Effector CD4-positive, alpha-beta T cell (primary cell): Measurements from ENCODE around the gene KDM4D.
"Not testable (repeated sequence)": the region's sequence is repeated elsewhere in the genome, so short reads cannot be mapped to it uniquely, and the experiment has no call there.

Source experiments
- DNase-seq: peaks from one replicate; pipeline ENCODE4 v3.0.0-alpha.2; 2020

The KDM4D gene

DNA sequence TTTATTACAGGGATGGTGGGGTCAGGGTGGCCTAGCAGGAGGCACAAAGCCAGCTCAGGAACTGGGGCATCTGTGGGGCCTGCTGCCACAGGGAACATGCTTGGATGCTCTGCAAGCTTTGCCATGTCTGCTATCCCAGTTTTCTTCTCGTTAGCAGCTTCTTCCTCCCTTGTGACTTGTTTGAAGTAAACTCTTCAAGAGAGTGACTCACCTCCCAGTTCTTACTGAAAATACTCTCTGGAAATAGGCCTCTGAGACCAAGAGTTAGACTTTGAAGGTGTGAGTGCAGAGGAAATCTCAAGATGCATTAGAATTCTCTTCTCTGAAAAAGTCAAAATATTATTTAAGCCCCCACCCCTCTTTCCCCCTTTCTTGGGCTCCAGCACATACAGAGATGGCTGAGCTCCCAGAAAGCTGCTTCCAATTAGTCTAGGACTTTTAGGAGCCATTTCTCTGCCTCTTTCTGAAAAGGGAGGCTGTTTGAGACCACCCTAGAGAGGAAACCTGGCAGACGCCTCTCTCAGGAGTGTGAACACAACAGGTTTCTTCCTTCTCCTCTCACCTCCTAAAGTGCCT, 15.3 kb upstream of the KDM4D start:
- DNase-seq: no peak

DNA sequence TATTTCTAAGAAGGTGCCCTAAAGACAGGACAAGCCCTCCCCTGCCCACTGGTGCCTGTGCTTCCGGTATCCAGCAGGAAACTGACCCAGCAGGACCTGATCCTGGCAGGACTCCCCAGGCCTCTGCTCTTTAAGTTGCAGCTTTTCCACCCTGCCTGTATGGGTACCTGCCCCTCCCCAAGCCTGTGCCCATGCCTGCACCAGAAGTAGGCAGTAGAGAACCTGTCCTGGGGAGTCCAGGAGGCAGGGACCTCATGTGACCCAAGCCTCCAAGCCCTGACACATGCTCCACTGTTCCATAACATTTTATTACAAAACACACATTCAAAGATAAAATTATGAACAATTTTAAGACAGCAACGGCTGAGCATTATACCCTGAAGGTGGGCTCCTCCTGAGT, 14.3 kb upstream of the KDM4D start:
- DNase-seq: no peak

DNA sequence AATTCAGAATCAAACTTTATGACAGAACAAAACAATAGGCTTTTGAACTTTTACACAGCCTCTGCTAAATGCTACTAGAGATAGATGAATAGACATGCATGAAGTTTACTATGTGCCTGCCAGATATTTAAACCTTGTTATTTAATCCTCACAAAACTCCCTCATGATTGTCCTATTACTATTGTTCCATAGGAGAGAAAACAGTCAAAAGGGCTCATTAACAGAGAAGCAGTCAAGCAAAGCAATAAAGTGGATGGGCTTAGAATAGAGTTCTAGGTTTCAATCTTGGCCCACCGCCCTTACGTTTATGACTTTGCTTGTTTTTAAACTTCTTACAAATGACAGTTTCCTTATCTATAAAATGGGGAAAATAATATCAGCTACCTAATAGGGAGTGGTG, 13.0 kb upstream of the KDM4D start:
- no peak for DNase-seq

DNA sequence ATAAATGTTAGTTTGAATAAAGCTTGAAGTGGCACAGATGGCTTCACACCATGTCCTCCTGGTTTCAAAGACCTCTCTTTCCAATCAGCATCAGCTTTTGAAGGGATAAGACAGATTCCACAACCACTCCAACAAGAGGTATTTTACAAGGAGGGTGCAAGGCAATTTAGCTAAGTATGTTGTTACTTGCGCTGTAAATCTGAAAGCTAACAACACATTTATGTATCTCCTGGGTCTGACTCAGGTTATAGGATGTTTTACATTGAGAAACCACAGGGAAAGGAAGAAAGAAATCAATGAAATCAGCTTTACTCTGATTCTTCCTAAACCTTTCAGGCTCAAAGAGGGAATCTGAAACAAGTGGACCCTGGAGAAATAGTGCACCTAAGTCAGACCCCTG, 12.3 kb upstream of the KDM4D start:
- DNase-seq: no peak

DNA sequence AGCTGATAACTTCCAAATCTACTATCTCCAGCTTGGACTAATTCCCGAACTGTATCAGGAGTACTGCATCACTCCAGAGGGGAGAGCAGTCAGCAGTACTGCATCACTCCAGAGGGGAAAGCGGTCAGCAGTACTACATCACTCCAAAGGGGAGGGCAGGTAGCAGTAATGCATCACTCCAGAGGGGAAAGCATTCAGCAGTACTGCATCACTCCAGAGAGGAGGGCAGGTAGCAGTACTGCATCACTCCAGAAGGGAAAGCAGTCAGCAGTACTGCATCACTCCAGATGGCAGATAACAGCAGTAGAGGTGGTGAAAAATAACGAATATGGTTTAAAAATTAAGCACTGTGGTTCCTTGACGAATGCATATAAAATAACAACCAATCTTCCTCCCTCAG, 8.6 kb upstream of the KDM4D start:
- no peak for DNase-seq

DNA sequence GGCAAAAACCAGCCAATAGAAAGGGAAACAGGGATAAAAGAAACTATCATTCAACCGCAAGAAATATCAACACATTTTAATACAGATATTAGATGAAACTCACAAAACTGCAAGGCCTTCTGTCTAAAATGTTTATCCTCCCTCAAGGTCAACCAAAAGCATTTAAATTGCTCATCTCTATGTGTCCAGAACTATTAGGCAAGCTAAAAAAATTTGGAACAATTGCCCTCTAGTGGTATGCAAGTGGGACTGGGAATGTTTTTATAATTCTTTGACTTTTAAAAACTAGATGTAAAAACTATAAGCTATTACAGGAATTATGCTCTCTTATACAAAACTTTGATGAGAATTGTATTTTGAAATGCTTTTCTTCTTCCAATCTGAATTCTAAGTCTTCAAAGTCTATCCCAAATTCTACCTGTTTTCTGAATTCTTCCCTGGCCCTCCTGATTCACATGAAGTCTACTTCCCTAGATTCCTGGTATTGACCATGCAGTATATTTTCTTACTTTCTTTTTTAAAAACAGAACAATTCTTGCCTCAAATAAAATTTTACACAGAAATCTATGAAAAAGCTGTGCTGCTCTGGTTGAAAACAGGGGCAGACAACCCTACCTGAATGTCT, 5.1 kb upstream of the KDM4D start:
- no peak for DNase-seq

DNA sequence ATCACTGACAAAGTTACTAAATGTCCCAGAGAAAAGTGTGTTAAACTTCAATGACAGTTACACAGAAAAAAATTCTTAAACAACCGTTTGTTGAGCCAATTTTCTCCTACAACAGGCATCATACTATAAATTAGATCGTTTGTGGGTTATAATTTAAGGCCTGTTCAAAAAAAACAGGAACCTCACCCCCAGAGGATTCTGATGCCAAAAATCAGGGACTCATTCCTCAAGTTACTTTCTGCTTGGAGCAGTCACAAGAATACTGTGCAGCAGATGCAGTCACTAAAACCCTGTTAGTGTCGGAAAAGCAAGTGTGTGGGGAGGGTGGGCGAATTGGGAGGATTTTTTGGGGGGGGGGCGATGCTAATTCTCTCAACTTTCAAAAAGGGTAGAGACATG, 810 bp upstream of the KDM4D start:
- DNase-seq: no peak

DNA sequence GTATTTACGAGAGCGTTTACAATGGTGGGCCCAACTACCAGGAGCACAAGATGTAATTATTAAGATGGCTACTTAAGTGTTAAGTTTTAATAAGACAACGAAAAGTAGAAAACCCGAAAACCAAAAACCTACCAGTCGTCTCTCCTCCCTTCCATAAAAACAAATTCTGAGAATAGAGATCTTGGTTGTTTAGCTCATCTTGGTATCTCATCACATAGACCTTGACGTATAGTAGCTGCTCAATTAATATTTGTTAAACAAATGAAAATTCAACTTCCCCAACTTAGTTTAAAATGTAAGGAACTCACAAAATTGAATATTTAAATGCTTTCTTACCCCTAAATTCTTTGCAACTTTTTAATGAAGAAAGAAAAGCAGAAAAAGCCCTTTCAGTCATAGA, 669 bp downstream of the KDM4D start:
- DNase-seq: no peak

DNA sequence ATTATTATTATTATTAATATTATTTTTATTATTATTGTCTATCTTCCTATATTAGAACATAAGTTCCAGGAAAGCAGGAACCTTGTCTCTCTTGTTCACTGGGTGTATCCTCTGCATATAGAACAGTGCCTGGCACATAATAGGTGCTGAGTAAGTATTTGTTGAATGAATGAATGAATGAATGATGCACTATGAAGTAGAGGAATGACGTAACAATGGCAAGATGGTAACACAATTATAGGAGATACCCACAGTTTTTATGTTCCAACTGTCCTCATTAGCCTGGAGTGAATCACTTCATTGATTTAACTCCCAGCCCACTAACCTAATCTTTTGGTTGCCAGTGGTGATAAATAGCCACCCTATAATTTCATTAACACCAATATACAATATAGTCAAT, 2.1 kb downstream of the KDM4D start:
- DNase-seq: no peak

DNA sequence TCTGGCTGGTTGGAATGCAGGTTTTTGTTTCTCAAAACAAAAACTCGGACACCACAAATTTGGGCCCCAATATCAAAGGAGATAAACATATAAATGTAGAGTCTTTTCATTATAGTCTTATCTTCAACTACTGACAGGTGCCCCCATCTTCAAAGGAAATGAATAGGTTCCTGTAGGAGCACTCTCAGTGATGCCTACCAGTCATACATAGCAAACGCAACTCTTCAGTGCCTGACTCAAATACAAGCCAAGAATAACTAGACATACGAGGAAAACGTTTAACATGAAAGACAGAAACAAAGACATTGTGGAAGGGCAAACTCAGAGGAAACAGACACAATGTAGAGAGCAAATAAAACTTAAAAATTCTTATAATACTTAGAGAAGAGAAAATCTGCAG, 13.9 kb downstream of the KDM4D start:
- no peak for DNase-seq

DNA sequence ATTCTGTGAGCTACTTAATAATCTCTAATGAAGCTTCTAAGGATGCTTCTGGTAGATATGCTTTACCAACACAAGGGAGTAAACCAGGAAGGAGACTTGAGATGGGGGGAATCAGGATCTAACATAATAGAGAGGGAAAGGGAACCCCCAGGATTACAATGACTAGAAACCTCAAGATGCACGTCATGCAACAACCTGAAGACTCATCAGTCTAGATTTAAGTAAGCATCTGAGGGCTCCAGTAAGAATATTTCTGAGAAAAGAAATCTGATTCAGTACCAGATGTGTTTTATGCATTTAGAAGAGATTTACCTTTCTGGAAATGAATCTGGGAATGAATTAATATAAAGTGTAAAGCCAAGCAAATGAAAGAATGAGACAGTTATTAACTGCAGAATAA, 15.2 kb downstream of the KDM4D start:
- DNase-seq: no peak

DNA sequence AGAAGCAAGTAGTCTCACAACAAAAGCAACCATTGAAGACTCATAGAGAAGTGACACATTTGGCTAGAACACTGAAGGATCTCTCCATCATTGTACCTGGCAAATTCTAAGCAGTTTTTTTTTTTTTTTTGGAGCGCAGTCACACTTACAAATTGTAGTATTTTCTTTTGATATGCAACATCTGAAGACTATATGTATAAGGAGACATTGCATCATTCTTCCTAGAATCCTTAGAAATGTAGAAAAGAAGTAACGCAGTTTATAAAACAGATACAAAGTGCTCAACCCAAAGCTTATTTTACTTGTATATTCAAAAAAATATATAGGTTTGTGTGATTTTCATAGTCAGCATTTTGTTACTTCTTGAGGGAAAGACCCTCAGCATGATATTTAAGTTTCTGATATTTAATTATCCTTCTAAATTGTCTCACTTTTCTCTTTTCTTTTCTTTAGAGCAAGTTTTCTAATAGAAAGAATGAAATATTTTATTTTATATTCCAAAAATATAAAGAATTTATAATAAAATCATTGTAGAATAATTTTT, 20.0 kb downstream of the KDM4D start:
- DNase-seq: no peak

DNA sequence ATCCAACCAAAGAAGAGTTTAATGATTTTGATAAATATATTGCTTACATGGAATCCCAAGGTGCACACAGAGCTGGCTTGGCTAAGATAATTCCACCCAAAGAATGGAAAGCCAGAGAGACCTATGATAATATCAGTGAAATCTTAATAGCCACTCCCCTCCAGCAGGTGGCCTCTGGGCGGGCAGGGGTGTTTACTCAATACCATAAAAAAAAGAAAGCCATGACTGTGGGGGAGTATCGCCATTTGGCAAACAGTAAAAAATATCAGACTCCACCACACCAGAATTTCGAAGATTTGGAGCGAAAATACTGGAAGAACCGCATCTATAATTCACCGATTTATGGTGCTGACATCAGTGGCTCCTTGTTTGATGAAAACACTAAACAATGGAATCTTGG, 23.9 kb downstream of the KDM4D start:
- no peak for DNase-seq

DNA sequence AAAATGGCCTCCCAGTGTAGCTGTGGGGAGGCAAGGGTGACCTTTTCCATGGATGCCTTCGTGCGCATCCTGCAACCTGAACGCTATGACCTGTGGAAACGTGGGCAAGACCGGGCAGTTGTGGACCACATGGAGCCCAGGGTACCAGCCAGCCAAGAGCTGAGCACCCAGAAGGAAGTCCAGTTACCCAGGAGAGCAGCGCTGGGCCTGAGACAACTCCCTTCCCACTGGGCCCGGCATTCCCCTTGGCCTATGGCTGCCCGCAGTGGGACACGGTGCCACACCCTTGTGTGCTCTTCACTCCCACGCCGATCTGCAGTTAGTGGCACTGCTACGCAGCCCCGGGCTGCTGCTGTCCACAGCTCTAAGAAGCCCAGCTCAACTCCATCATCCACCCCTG, 24.8 kb downstream of the KDM4D start:
- DNase-seq: no peak

DNA sequence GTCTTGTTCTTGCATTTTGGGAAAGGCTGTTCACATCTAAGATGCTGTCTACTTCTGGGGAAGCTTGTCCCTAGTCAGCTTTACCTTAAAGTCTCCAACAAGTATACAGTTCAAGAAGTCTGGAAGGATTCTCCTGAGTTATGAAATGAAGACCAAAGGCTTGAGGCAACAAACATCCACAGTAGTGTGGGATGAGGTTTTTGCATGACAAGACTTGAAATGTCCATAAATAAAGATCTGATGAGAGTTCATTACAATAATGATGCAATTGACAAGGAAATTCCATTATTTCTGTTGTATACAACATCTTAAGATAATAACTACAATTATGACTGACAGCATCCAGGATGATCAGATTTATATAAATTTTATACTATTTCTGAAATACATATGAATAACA, 30.2 kb downstream of the KDM4D start:
- no peak for DNase-seq

DNA sequence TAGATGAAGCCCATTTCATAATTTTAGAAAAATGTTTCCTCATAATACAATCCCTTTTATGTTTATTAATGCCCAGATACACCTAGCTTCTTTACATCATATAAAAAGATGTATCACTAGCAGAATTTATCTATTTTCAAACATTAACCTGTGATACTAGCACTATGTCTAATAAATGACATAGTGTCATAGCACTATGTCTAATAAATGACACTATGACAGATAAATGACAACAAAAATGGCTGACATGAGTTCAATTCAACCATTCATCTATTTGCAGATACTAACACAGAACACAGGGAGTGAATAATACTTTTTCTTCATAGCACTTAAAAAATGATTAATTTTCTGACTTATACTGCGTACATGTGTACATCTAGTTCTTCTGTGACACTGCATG, 32.1 kb downstream of the KDM4D start:
- DNase-seq: no peak

DNA sequence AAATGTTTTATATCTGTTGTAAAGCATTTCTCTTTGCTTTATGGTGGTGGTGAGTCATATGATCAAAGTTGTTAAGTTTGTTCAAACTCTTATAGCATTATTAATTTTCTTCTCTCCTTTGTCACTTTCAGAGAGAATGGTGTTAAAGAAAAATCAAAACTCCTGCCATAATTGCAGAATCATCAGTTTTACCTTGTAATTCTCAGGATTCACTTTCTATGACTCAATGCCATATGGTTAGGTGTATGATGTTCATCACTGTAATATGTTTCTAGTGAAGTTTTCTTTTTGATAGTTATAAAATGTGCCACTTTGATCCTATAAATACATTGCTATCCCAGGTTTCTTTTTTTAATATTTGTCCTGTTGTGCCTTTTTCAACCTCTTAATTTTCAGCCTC, 37.9 kb downstream of the KDM4D start:
- DNase-seq: no peak

DNA sequence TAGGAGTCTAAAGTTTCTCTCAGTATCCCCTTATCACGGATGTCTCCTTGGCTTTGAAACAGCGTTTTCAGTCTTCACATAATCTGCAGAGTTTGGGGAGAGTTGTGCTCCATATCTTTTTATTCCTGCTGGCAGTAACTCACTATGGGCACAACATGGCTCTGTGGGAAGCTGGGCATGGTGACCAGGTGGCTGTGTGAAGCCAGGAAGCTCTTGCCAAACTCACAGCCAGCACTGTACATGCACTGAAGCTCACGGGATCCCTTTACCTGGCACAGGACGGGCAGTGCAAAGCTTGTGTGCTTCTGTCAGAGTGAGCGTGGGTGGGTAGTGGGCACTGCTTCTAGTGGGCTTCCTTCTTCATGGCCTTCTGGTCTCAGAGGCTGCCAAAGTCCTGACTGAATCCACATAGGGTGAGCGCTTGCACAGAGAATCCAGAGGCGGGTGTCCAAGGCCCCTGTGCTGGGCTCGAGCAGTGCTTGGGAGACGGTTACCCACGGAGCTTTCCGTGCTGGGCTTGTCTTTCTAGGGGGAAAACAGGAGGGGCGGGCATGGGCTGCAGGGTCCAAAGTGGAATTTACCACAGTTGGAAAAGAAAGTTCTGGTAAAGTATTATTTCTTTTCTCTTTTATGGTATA, 40.8 kb downstream of the KDM4D start:
- DNase-seq: no peak

DNA sequence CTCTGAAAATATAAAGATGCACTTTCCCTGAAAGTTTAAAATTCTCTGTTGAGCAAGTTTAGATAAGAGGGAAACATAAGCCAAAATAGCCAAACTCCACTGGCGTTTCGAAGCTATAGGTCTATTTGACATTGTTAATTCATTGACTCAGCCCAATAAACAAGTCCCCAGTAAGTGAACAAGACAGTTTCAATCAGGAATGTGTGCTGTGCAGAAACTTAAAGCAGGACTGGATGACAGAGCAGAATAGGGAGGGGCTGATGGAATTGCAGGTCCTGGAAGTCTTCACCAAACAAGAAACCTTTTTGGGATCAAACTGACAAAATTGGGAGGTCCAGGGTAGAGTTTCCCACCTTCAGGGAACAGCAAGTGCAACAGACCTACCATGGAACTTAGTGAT, 42.6 kb downstream of the KDM4D start:
- no peak for DNase-seq

DNA sequence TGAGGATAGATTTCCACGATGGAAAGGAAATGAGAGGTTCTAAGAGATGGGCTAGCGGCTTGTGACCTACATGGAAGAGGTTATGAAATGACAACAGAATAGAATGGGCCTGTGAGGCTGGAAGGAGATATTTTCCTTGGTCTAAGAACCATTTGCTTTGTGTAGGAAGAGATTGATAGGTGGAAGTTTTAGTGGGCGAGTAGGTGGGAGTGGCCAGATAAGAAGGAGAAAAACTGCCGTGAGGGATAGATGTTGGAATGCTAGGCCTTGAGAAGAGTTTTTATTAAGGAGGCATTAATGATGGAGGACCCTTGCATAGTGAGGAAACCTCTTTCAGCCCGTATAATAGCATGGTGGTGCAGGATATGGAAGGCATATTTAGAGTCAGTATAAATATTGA, 48.0 kb downstream of the KDM4D start:
- DNase-seq: not testable (repeated sequence)

DNA sequence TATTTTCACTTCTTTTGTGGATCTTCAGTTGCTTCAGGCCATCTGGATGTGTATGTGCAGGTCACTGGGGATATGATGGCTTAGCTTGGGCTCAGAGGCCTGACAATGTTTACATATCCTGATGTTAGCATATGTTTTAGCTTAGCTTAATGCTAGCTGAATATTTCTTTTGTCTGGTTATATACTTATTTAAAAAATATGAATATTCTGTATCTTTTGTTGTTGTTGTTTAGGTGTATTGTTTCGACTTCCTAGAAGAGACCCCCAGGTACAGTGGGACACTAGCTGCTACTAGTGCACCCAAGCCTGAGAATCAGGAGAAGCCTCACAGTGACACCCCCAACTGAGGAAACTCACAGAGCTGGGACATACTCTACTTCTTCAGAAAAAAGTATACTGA, 51.4 kb downstream of the KDM4D start, which contains the start of gene KDM4E:
TSS of gene KDM4E (plus strand) at position 301 of the 400 bp plus-strand sequence. CDS start 300 bp downstream, outside the sequence.
- no peak for DNase-seq

DNA sequence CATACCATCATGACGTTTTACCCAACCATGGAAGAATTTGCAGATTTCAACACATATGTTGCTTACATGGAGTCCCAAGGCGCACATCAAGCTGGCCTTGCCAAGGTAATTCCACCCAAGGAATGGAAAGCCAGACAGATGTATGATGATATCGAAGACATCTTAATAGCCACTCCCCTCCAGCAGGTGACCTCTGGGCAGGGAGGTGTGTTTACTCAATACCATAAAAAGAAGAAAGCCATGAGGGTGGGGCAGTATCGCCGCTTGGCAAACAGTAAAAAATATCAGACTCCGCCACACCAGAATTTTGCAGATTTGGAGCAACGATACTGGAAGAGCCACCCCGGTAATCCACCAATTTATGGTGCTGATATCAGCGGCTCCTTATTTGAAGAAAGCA, 52.1 kb downstream of the KDM4D start:
- not testable (repeated sequence) for DNase-seq

DNA sequence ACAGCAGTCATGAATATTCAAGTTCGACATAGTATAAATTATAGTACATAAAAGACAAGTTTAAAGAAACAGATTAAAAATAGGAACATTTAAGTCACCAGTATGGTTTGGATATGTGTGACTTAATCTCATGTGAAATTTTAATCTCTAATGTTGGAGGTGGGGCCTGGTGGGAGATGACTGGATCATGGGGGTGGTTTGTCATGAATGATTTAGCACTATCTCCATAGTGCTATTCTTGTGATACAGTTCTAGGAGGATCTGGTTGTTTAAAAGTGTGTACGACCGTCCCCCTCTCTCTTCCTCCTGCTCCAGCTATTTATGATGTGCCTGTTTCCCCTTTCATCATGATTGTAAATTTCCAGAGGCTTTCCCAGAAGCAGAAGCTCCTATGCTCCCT, 54.8 kb downstream of the KDM4D start:
- DNase-seq: no peak

DNA sequence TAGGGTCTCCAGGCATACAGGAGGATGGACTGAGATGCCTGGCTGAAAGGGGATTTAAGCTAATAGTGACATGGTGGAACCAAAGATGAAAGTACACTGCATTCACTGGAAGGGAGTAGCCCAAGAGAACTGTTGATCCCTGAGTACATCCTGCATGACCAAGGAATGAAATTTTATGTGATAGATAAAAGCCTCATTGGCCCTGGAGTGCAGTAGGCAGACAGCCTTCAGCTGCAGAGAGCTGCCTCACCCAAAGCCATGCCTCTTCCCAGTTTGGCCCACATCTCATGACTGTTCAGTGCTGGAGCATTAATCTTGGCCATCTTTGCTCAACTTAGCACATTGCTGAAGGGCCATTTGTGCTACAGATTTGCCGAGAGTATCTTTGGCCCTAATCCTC, 59.5 kb downstream of the KDM4D start:
- no peak for DNase-seq
